ENCODE data around the gene DIP2B. TPM values are rescaled to one million over a fixed set of nuclear protein-coding genes. Genes with fewer than 3 reads are reported as not detected.

Gene DIP2B
- total RNA-seq, 1 donor from 2014 or later: 37.1 TPM

- no peak for DNase-seq (ENCODE audit: low spot score)
- no peak overlapping the region for H2AFZ ChIP-seq (replicated peaks)
- TF ChIP-seq, protein P1, sequence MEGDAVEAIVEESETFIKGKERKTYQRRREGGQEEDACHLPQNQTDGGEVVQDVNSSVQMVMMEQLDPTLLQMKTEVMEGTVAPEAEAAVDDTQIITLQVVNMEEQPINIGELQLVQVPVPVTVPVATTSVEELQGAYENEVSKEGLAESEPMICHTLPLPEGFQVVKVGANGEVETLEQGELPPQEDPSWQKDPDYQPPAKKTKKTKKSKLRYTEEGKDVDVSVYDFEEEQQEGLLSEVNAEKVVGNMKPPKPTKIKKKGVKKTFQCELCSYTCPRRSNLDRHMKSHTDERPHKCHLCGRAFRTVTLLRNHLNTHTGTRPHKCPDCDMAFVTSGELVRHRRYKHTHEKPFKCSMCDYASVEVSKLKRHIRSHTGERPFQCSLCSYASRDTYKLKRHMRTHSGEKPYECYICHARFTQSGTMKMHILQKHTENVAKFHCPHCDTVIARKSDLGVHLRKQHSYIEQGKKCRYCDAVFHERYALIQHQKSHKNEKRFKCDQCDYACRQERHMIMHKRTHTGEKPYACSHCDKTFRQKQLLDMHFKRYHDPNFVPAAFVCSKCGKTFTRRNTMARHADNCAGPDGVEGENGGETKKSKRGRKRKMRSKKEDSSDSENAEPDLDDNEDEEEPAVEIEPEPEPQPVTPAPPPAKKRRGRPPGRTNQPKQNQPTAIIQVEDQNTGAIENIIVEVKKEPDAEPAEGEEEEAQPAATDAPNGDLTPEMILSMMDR (IDR thresholded peaks at IDR 0.05): no peak
- TF ChIP-seq EZH2phosphoT487 (IDR thresholded peaks at IDR 0.05) (no peak), EZH2 (IDR thresholded peaks at IDR 0.05) (no peak)
- no peaks in the 10 kb centered on the region for H3K27me3 ChIP-seq
- no peaks in the 10 kb centered on the region for H3K4me1 ChIP-seq
- H3K9me3 ChIP-seq (ENCODE audit: low read depth): no peaks in the 10 kb centered on the region
- no peaks in the 10 kb centered on the region for H3K36me3 ChIP-seq
- H3K4me2 ChIP-seq: no peak overlapping the region
- Mint-ChIP-seq H3K27me3 (ENCODE audit: insufficient read depth, low read depth) (peaks cover 2% of the 10 kb centered on the region), H3K36me3 (peaks cover 2% of the 10 kb centered on the region), H3K27ac (no peak overlapping the region), H3K4me3 (no peak overlapping the region), H3K4me1 (peaks cover 12% of the 10 kb centered on the region), H3K9me3 (no peaks in the 10 kb centered on the region)
- no peak overlapping the region for H3K9ac ChIP-seq
- no peak overlapping the region for H3K4me3 ChIP-seq
- no peak overlapping the region for H3K27ac ChIP-seq
- H3K79me2 ChIP-seq (ENCODE audit: low read depth): peaks cover 3% of the 10 kb centered on the region
- no peaks in the 10 kb centered on the region for H4K20me1 ChIP-seq (ENCODE audit: low read depth)
- H3F3A ChIP-seq (ENCODE audit: low read depth): no peaks in the 10 kb centered on the region
These were observed 145.5 kb downstream of the DIP2B start for GRCh38 chr12:50650285-50650684.

- no peak for DNase-seq (ENCODE audit: low spot score)
- TF ChIP-seq, protein P1 (IDR thresholded peaks at IDR 0.05): no peak
- TF ChIP-seq EZH2phosphoT487 (IDR thresholded peaks at IDR 0.05) (no peak), EZH2 (IDR thresholded peaks at IDR 0.05) (no peak)
- no peaks in the 10 kb centered on the region for H4K20me1 ChIP-seq (ENCODE audit: low read depth)
- H3K27ac Mint-ChIP-seq: no peak overlapping the region
- no peak overlapping the region for H3K4me3 Mint-ChIP-seq
- peaks cover 2% of the 10 kb centered on the region for H3K9me3 Mint-ChIP-seq
- H3F3A ChIP-seq (ENCODE audit: low read depth): no peaks in the 10 kb centered on the region
- H2AFZ ChIP-seq (replicated peaks): no peak overlapping the region
- no peak overlapping the region for H3K4me3 ChIP-seq
- H3K9ac ChIP-seq: no peak overlapping the region
- H3K27me3 ChIP-seq: no peaks in the 10 kb centered on the region
- H3K36me3 ChIP-seq: no peaks in the 10 kb centered on the region
- H3K9me3 ChIP-seq (ENCODE audit: low read depth): no peaks in the 10 kb centered on the region
- H3K4me1 Mint-ChIP-seq: peaks cover 14% of the 10 kb centered on the region
- peaks cover 2% of the 10 kb centered on the region for H3K27me3 Mint-ChIP-seq (ENCODE audit: insufficient read depth, low read depth)
- H3K4me1 ChIP-seq: no peaks in the 10 kb centered on the region
- peaks cover 3% of the 10 kb centered on the region for H3K79me2 ChIP-seq (ENCODE audit: low read depth)
- H3K4me2 ChIP-seq: no peak overlapping the region
- peaks cover 2% of the 10 kb centered on the region for H3K36me3 Mint-ChIP-seq
- H3K27ac ChIP-seq: no peak overlapping the region
These were observed 150.7 kb downstream of the DIP2B start for GRCh38 chr12:50655374-50655921.

GRCh38 chr12:50659260-50659659 is 154.5 kb downstream of the DIP2B start:
- Histone ChIP-seq H3K4me3 (no peak overlapping the region), H3K27me3 (no peaks in the 10 kb centered on the region), H3F3A (ENCODE audit: low read depth) (no peaks in the 10 kb centered on the region), H3K4me2 (no peak overlapping the region), H3K79me2 (ENCODE audit: low read depth) (no peaks in the 10 kb centered on the region), H3K36me3 (no peaks in the 10 kb centered on the region), H4K20me1 (ENCODE audit: low read depth) (peaks cover 2% of the 10 kb centered on the region), H3K27ac (no peak overlapping the region), H3K9ac (no peak overlapping the region), H3K4me1 (peaks cover 5% of the 10 kb centered on the region), H3K9me3 (ENCODE audit: low read depth) (no peaks in the 10 kb centered on the region), H2AFZ (replicated peaks) (no peak overlapping the region)
- Mint-ChIP-seq H3K36me3 (peaks cover 2% of the 10 kb centered on the region), H3K4me1 (peaks cover 29% of the 10 kb centered on the region), H3K27ac (peak overlapping the region; percentile 19), H3K4me3 (no peak overlapping the region), H3K9me3 (peaks cover 2% of the 10 kb centered on the region), H3K27me3 (ENCODE audit: insufficient read depth, low read depth) (no peaks in the 10 kb centered on the region)
- DNase-seq (ENCODE audit: low spot score): no peak
- TF ChIP-seq EZH2phosphoT487 (IDR thresholded peaks at IDR 0.05) (no peak), EZH2 (IDR thresholded peaks at IDR 0.05) (no peak)
- TF ChIP-seq, protein P1 (IDR thresholded peaks at IDR 0.05): no peak

Data from neural progenitor cell (in vitro differentiated cells).